ENCODE results near the gene DYNLT2B.
A peak's percentile ranks its signal among the peaks of the same experiment; 100 is the strongest.
"Not testable (repeated sequence)": the region's sequence is repeated elsewhere in the genome, so short reads cannot be mapped to it uniquely, and the experiment has no call there.

The DYNLT2B gene

GRCh38 chr3:196270499-196270898 is 47.5 kb downstream of the DYNLT2B start:
- no peak for DNase-seq (ENCODE audit: low spot score)

DNA sequence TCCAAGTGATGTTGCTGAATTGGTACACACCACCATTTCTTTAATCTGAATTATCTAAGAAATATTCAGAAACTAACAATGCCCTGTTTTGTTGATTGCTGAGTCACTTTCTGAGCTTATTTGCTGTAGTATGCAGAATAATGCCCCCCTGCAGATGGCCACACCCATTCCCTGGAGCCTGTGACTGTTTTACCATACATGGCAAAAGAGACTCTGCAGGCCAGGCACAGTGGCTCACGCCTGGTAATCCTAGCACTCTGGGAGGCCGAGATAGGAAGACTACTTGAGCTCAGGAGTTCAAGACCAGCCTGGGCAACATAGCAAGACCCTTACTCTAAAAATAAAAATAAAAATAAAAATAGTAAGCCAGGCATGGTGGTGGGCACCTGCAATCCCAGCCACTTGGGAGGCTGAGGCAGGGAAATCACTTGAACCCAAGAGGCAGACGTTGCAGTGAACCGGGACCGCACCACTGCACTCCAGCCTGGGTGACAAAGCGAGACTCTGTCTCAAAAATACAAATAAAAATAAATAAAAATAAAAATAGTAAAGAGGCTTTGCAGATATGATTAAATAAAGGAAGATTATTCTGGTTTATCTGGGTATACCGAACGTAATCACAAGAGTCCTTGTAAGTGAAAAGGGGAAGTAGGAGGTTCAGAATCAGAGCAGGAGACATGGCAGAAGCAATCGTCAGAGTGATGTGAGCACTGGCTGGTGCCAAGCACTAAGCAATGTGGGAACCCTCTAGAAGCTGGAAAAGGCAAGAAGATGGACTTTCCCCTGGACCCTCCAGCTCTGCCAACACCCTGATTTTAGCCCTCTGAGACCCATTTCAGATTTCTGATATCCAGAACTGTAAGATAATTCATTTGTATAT is 49.5 kb downstream of the DYNLT2B start:
- DNase-seq (ENCODE audit: low spot score): no peak

- no peak for DNase-seq (ENCODE audit: low spot score)
Observed at GRCh38 chr3:196263819-196264218, 54.2 kb downstream of the DYNLT2B start.

DNA sequence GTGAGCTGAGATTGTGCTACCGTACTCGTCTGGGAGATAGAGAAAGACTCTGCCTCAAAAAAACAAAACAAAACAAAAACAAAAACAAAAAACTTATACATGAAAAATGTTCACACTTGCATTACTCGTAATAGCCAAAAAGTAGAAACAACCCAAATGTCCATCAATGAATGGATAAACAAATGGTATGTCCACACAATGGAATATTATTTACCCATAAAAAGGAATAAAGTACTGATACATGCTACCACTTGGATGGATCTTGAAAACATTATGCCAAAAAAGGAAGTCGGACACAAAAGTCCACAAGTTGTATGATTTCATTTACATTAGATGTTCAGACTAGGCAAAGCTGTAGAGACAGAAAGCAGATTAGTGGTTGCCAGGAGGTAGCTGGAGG is 57.3 kb downstream of the DYNLT2B start:
- no peak for DNase-seq (ENCODE audit: low spot score)

DNA sequence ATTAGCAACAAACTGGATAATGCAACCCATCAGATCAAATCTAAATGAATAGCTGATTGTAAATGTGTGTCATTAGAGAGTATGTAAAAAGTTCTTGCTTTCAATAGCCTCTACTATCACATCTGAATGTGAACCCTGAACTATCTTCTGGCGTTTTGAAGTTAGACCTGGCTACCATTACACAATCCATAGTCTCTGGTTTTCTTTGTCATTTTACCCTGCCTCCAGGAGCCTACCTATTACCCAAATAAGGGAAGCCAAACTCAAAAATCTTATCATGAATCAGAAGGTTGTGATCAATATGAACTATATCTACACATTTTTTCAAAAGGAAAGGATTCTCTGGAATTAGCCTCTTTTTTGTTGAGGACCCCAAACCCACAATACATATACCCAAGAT is 62.3 kb downstream of the DYNLT2B start:
- DNase-seq (ENCODE audit: low spot score): no peak

DNA sequence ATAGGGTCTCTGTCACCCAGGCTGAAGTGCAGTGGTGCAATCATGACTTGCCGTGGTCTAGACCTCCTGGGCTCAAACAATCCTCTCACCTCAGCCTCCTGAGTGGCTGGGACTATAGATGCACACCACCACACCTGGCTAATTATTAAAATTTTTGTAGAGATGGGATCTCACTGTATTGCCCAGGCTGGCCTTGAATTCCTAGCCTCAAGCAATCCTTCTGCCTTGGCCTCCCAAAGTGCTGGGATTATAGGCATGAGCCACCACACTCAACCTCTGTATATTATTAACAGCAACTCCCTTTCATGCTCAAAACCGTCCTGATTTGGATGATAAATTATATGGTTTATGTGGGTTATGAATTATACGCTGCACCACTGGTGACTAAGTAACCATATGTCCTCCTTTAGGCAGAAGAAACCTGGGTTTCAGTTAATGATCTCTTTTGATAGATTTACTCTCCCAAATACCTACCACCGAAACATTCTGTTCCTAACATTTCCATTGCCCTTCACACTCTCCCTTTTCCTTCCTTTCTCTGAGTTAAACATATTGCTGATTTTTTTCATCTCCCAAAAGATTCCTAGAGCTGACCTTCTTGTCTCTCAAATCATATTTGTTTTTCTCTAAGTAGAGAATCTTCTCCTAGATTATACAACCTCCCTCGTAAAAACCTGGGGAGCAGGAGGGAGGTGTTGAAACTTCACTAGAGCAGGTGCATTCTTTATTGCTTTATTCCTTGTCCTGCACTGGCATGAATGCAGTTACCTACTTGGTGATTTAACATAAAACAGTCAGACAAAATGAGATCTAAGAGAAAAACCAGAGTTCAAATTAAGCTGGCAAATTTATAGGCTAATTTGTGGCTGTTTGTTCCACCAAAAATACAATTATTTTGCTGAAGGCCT is 63.4 kb downstream of the DYNLT2B start:
- DNase-seq (ENCODE audit: low spot score): no peak

- DNase-seq (ENCODE audit: low spot score): no peak
Observed at GRCh38 chr3:196251918-196252317, 66.1 kb downstream of the DYNLT2B start.

DNA sequence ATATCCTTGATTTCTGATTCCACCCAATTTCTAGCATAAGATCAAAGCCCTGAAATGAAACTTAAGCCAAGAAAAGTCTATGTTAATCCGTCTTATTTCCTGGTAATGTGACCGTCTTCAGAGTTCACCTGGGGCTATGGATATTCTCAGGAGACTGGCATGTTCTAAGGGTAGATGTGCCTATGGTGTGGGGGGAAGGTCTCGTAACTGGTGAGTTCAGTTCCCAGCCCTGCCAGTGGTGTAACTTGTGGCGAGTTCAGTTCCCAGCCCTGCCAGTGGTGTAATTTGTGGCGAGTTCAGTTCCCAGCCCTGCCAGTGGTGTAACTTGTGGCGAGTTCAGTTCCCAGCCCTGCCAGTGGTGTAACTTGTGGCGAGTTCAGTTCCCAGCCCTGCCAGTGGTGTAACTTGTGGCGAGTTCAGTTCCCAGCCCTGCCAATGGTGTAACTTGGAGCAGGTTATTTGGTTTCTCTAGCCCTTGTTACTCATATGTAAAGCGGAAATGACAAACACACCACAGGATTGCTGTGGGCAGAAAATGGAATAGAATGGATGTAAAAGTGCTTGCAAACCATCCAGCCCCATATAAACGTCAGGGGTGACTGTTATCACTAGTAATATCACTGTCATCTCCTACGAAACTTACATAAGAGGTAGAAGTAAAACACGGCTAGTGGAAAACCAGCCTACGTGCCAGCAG is 71.3 kb downstream of the DYNLT2B start:
- peak; percentile 32 for DNase-seq (ENCODE audit: low spot score)

GRCh38 chr3:196244166-196244565 is 73.9 kb downstream of the DYNLT2B start:
- not testable (repeated sequence) for DNase-seq (ENCODE audit: low spot score)

DNA sequence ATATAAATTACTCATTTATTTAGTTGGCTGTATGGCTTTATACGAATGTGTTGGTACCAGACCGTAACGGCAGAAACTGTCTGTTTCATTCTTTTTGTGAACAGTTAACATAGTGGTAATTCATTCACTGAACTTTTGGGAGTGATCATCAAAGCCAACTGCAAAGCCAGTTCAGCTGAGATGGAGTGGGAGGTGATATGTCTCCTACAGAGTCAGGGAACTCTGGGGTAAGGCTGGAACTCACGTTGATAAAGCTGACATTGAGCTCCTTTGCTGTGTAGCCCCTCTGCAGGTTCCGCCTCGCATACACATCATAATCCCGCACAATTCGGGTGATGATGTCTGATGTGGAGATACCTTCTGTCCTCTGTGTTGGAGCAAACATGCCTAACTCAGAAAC is 76.3 kb downstream of the DYNLT2B start:
- DNase-seq (ENCODE audit: low spot score): no peak

Data from hepatic stellate cell (primary cell).